Frontal cortex (tissue), 4 donors: ENCODE measurements around the gene UBXN11. TPM values are rescaled to one million over a fixed set of nuclear protein-coding genes. Genes with fewer than 3 reads are reported as not detected.

Source experiments
- DNase-seq, 2 donors: peaks; one replicate each; pipeline ENCODE4 v3.0.0; 2012; ENCODE audit warnings: low spot score in 2 of 2
- FAIRE-seq: peaks from 2 replicates; lab custom pipeline; 2012; peaks lifted over from hg19 to GRCh38; lab: Jason Lieb, UNC
- total RNA-seq: library from RNA; depleted of rRNA; stranded (reverse); fragments of >200 nt; gene quantifications from one replicate; pipeline ENCODE4 v1.2.3, GENCODE V29; 2014
- donor health status: control.
- donor health status: control.
- donor health status: control.

UBXN11 gene
- total RNA-seq, 1 donor from 2014 or later: 4.1 TPM

DNA sequence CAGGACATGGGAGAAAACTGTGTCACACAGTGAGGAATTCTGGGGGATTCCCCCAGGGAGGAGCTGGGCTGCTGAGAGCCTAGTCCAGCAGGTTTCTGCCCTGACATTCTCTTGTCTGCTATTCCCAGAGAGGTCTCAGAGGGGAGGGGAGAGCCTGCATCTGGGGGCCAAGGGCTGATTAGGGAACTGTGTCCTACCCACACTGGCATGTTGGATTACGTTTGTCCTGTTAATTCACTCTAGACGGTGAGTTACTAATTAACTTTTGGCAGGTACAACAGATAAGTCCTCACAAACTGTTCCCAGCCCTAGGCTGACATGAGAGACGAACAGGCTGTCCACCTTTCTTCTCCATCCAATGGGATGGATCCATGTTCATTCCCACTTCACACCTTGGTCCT lies 29.2 kb downstream of the UBXN11 start:
- FAIRE-seq (no peak), DNase-seq (no peak)

DNA sequence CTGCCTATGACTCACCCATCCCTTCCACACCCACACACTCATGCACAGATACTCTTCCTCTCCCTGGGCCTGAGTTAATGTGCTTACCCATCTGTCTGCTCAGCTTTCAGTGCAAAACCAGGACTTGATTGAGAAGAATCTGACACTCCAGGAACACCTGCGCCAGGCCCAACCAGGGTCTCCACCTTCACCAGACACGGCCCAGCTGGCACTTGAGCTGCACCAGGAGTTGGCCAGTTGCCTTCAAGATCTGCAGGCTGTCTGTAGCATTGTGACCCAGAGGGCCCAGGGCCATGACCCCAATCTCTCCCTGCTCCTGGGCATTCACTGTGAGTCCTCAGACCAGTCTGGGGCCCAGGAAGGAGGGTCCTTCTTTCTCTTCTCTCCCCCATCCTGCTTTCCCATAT lies 30.0 kb downstream of the UBXN11 start:
- no peak for DNase-seq

DNA sequence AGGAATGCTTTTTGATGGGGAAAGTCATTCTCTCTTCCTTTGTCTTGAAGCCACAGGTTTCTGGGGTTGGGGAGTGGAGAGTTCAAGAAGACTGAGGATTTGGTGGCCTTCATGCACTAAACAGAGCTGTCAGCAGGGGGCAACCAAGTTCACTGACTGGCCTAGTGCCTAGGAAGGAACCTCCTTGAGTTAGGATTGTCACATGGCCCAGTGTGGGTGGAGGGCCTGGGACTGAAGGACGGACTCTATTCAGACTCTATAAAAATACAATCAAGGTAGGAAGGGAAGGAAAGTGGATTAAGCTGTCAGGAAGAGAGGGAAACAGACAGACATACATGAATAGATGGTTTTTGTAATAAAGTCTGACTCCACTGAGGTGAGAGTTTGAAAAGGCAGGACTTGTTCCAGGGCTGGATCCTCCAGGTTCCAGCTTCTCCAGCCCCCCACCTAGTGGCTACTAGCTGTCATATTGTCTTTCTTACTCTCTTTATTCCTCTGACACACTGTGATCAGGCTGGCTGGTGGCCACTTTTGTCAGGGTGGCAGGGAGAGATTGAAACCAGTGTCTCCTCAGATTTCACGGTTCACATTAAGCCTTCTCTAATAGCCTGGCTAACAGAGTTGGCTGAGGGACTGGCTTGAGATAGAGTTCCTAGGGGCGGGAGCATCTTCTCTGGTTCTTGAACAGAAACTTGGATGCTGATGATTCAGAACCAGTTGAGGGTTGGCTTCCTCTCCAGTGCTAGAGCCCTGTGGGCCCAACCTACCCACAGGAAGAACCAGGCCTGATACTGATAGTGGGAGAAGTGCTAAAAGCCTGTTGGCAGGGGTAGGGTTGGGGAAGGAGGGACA lies 30.6 kb downstream of the UBXN11 start:
- FAIRE-seq: no peak

More for the DNA sequence above, 30.0 kb downstream of the UBXN11 start:
- no peak for FAIRE-seq

DNA sequence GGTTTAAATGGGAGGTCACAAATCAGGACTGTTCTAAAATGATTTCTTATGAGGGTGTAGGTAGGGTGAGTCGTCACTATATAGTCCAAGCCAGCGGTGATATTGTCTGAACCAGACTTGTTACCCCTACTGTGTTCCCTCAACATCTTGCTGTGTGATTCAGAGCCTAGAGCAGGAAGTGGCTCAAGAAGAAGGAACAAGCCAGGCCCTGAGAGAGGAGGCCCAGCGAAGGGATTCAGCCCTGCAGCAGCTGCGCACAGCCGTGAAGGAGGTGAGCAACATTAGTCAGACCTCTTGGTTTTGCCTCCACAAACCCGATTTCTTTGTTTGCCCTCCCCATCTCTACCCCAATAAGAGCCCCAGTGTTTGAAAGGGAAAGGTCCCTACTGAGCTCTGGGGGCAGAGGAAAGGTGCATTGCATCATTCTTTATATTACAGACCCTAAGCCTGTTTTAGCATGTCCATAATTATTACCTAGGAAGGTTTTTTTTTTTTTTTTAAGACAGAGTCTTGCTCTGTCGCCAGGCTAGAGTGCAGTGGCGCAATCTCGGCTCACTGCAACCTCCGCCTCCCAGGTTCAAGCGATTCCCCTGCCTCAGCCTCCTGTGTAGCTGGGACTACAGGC lies 31.5 kb downstream of the UBXN11 start:
- FAIRE-seq (no peak), DNase-seq (no peak)

More for the DNA sequence above, 30.6 kb downstream of the UBXN11 start:
- DNase-seq: peak; percentile 66 to 83

DNA sequence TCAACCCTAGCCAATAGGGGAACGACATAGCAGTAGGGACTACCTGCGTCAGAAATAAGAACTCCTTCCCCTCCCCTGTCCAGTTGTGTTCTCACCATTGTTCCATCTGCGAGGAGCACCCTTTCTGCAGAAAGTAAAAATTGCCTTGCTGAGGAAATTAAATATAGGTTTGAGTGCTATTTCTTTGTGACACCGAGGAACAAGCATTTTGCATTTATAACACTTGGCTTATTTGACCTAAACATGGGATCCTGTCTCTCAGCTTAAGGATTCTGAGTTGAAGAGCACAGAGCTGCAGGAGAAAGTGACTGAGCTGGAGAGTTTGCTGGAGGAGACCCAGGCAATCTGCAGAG lies 37.3 kb downstream of the UBXN11 start:
- no peak for FAIRE-seq

DNA sequence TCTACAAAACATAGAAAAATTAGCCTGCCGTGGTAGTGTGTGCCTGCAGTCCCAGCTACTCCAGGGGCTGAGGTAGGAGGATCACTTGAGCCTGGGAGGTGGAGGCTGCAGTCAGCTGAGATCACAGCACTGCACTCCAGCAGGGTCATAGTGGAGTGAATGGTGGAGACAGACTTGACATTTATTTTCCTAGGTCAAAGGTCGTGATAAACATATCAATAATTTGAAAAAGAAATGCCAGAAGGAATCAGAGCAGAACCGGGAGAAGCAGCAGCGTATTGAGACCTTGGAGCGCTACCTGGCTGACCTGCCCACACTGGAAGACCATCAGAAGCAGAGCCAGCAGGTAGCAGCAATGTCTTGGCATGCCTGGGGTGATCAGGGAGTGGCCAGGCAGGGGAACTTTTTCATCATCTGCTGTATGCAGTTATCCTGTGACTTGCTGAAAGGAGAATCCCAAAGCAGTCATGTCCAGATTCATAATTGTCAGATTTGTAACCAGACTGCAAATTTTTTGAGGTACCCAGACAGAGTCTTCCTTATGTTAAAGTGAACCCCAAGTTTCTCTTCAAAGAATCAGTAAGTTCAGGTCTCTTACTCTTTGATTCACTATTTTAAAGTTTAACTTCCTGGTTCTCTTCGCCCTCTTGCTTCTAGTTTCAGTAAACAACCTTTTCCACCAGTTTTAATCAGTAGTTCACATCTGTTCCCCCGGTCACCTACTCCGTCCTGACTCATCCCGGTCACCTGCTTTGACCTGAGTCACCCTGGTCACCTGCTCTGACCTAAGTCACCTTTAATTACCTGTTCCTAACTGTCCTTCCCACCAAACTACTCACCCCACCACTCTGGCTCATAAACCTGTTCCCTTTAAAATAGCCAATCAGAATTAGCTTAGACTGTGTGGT lies 37.9 kb downstream of the UBXN11 start:
- FAIRE-seq: no peak
- DNase-seq: no peak

More for the DNA sequence above, 37.3 kb downstream of the UBXN11 start:
- no peak for DNase-seq

DNA sequence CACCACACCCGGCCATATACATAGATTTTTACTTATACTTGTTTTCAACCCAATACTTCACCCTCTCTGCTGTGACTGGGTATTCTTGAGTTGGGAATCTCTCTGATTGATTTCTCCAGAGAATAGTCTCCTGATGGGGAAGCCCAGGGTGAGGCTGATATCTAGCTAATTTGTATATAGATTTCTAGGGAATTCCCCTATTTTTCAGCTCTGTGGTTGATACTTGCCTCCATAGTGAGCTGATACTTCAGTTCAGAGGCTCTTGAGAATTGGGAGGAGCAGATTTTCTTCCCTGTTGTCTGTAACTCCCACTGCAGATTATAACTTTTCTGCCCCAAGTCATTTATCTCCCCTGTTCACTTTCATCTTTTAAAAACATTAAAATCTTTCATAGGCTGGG lies 41.0 kb downstream of the UBXN11 start:
- DNase-seq (no peak), FAIRE-seq (no peak)

DNA sequence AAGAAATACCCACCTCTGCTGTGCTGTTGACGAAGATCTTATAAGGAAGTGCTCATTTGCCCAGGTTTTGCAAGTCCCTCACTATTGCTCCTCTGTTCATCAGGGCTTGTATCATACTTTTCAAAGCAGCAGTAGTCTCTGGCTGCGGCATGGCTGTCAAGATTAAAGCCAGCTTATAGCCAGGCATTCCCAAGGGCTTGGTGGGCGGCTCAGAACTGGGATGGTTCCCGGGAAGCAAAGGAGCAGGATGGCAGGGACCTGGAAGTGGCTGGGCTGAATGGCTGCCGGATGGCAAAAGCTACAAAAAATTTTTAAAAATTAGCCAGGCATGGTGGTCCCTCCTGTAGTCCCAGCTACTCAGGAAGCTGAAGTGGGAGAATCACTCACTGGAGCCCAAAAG lies 43.2 kb downstream of the UBXN11 start:
- DNase-seq (no peak), FAIRE-seq (no peak)

DNA sequence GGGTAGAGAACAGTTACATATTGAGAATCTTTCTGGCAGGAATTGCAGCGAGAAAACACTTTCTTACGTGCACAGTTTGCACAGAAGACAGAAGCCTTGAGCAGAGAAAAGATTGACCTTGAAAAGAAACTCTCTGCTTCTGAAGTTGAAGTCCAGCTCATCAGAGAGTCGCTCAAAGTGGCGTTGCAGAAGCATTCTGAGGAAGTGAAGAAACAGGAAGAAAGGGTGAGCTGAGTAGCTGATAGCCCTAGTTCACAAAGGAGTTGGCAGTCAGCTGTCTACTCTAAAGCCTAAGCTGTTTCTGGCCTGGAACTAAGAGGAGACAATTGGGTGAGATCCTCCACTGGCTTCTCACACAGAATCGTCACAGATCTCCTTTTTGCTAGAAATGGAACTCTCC lies 46.9 kb downstream of the UBXN11 start:
- DNase-seq (no peak), FAIRE-seq (no peak)

DNA sequence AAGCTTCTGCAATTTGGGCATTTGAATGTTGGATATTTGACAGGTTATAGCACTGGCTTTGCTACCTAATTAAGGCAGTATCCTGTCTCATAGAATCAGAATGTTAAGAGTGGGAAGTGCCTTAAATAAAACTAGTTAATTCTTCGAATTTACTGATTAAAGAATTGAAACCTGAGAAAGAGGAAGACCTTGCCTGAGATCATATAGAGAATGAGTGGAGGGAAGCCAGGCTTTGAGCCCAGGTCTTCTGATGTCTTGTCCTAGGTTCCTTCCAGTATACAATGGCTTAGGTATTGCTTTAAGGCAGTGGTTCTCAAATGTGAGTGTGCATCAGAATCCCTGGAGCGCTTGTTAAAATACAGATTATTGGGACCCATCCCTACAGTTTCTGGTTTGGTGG lies 47.4 kb downstream of the UBXN11 start:
- DNase-seq (no peak), FAIRE-seq (no peak)

DNA sequence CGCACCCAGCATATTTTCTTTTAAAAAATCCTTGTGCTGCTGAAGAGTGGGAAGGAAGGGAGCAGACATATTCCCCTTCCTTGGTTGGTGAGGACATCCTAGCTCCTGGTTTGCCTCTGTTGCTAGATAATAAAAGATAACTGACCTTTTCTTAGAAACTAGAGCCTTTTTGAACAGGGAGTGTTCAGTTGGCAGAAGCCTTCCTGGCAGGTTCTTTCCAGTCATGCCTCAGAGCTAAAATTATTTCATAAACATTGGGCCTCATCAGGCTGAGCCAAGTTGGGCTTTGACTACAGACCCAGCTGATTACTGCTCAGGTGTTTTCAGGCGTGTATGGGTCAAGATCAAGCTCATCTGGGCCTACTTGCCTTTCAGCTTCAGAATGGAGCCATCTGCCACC lies 49.2 kb downstream of the UBXN11 start:
- DNase-seq (no peak), FAIRE-seq (no peak)

DNA sequence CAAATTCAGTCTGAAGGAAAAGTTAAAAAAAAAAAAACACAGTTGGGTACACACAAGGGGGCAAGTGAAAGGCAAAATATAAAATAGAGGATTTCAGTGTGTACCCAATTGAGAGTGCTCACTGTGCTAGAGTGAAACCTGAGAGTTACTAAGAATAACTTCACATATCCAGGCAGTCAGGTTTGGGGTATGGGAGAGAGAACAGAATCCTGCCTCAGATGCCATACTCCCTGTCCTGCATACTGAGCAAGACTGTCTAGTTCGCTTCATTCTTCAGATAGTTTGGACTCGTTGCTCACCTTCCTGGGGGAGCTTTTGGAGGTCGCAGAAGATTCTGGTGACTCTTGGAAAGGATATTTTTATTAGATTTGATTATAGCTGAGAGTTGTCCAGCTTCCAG lies 52.0 kb downstream of the UBXN11 start:
- FAIRE-seq (no peak), DNase-seq (no peak)

DNA sequence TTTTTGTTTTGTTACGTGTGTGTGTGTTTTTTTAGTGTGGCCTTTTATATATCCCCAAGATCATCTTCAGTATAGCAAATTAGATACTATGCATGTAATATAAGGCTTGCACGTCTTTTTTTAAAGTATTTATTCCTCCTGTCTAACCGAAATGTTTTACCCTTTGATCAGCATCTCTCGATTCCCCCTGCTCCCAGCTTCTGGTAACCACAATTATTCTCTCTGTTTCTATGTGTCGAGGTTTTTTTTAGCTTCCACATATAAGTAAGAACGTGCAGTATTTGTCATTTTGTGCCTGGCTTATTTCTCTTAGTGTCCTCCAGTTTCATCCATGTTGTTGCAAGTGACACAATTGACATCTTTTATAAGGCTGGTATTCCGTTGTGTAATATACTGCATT lies 53.7 kb downstream of the UBXN11 start:
- DNase-seq: no peak
- FAIRE-seq: no peak

DNA sequence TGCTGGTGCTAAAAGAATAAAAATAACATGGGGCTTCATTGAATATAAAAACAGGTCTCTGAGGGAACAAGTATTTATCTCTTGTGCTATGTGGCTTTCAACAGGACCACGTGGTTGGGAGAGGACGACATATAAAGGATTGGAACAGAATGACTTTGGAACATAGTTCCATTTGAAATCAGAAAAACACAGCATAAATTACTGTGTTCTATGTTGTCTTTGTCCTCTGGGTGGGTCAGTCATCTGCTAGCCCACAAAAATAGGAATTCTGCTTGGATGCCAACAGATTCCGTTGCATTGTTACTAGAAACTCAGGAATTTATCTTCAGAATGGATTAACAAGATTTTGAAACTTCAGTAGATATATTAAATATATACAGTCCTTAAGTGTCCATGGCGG lies 66.5 kb downstream of the UBXN11 start:
- FAIRE-seq (peak; percentile 75), DNase-seq (no peak)

DNA sequence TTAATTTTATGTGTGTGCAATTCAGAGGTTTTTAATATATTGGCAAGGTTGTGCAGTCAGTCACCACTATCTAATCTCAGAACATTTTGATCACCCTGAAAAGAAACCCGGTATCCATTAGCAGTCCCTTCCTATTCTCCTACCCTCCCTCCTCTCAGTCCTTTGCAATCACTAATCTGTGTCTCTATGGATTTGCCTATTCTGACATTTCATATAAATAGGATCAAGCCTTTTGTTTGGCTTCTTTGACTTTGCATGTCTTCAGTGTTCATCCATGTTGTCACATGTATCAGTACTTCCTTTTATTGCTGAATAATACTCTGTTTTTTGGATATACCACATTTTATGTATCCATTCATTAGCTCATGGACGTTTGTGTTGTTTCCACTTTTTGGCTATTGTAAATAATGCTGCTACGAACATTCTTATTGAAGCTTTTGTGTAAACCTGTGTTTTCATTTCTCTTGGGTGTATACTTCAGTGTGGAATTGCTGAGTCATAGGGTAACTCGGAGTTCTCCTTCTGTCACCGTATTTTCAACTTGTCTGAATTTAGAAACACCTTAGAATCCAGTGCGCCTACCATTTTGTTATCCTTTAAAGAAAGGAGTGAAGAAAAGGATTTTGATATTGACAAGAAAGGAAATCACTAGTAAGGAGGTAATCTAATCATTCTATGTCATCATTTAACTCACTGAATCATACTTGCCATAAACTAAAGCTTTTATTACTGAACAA lies 69.0 kb downstream of the UBXN11 start:
- FAIRE-seq: no peak
- DNase-seq: no peak

DNA sequence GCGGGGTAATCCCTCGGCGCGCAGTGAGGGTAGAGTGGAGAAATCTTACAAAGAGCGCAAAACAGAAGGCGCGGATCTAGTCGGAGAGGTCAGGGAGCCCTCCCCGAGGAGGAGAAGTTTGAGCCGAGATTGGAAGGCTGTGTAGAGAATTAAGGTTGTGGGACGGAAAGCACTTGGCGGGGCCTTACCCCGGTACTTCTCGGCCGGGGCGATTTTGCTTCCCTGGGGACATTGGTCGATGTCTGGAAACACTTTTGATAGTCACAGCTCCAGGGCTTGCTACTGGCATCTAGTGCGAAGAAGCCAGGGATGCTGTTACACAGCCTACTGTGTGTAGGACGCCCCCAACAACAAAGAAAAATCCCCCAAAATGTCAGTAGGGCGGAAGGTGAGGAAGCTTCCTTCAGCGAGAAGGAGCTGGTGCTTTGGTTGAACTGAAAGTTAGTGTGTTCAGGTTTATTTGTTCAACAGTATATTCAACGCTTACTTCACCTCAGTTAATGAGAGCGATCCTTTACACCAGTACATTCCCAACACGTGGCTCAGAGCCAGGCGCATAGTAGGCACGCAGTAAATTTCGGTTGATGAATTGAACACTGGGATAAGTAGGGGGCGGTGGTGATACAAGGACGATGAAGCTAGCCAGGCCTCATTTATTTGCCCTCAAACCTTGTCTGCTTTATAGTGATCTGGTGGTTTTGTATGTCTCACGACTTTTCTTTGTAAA lies 71.6 kb downstream of the UBXN11 start:
- DNase-seq: no peak
- FAIRE-seq: no peak

DNA sequence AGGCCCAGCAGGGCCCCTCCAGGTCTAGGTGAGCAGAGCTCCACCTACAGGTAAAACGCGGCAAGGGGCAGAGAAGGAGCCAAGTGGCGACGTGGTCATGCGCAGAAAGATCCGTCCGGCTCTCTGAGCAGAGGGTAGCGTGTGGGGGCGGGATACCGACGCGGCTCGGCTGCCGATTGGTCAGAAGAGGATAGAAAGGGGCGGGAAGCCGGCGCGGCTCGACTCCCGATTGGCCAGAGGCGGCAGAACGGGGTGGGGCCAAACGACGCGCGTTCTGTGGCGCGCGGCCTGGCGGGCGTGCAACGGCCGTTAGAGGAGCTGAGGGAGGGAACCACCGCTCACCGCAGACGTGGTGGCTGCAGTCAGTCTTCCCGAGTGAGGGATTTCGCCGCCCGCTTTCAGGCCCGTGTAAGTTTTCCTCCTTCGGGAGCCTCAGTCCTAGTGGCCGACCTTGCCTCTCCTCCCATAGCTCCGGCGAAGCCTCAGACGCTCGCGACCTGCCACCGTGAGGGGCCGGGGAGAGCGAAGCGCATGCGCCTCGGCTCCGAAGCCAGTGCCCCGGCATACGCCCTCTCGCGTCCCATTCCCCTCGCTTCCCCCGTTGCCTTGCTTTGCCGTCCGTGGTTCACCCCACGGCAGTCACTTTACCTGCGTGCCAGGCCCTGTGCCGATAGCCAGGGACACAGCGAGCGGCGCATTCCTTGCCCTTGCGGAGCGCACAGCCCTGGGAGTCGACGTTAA lies 72.4 kb downstream of the UBXN11 start, which contains the start of gene CEP85:
Gene CEP85, plus strand, starts transcription at position 298 of the 741 bp plus-strand sequence. CDS start 5,584 bp downstream, outside the sequence.
- peak; percentile 92 for FAIRE-seq
- DNase-seq: peak; percentile 94 to 98
